GM10266 (cell line): ENCODE measurements around the gene DEDD2.

Experiments
- DNase-seq: peaks from one replicate; pipeline ENCODE4 v3.0.0; 2012; ENCODE audit errors: extremely low spot score
- CTCF ChIP-seq: IDR thresholded peaks from 2 replicates; pipeline ENCODE4 v1.5.1; 2012; ENCODE audit warnings: mild to moderate bottlenecking, low read depth; ENCODE audit not compliant: control insufficient read depth, insufficient read depth; ENCODE audit errors: missing control alignments

Gene DEDD2

DNA sequence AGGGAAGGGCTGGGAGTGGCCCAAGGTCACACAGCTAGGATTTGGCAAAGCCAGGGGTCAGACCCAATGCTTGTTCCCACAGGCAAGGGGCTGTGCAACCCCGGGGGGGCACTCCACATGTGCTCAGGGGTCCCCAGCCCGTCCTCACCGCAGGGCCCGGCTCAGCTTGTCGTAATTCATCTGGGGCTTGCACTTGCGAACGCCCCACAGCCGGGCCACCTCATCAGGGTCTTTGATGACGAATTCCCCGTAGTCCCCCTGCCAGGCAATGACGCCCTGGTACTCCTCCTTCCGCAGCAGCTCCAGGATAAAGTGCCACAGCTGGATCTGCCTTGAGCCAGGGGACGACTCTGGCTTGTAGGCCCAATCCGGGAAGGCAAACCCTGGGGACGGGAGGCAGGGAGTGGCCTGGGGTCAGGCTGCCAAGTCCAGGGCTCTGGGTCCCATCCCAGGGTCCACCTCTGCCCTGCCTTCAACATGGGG is 32.7 kb upstream of the DEDD2 start:
- DNase-seq = no peak
- no peak for TF ChIP-seq CTCF

DNA sequence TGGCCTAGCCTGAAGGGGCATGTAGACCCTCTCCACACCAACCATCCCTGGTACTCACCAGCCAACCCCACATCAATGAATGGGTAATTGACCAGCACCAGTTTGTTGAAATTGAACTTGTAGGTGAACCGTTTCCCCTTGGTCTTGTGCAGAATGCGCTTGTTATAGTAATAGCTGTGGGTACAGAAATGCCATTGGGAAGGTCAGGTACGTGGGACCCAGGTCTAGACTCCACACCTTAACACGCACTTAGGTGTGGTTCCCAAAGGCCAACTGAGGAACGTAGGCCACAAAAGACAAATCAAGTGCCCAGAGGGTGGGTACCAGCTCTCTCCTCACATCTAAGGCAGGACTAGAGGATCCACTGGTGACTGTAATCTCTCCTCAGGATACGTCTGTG is 32.3 kb upstream of the DEDD2 start:
- TF ChIP-seq CTCF = no peak
- no peak for DNase-seq

- no peak for DNase-seq
Measured at GRCh38 chr19:42249149-42249750, 31.8 kb upstream of the DEDD2 start.

GRCh38 chr19:42248270-42249148 is 31.0 kb upstream of the DEDD2 start:
- DNase-seq = no peak
- TF ChIP-seq CTCF = no peak

More at GRCh38 chr19:42249149-42249750, 31.8 kb upstream of the DEDD2 start:
- no peak for TF ChIP-seq CTCF

DNA sequence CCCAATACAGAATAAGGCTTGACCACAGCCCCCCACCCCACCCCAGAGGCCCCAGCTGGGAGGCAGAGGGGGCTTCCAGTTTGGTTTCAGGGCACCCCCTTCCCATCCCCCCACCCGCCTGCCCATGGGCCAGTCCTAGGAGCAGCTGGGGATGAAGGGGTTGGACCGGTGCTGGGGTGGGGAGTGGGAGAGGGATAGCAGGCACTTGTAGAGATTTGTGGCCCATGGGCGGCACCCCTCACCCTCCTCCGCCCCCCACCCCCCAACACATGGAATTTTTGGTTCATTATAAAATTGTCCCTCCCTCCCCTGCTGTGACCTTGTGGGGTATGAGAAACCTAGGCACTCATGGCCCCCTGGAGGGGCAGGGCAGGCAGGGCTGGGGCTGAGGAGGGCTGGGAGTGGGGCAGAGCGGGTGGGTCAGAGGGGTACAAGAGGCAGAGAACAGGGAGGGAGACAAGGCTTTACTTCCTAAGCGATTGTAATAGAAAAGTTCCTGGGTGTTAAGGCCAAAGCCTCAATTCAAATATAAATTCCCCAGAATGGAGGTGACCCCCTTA is 30.2 kb upstream of the DEDD2 start:
- no peak for DNase-seq

DNA sequence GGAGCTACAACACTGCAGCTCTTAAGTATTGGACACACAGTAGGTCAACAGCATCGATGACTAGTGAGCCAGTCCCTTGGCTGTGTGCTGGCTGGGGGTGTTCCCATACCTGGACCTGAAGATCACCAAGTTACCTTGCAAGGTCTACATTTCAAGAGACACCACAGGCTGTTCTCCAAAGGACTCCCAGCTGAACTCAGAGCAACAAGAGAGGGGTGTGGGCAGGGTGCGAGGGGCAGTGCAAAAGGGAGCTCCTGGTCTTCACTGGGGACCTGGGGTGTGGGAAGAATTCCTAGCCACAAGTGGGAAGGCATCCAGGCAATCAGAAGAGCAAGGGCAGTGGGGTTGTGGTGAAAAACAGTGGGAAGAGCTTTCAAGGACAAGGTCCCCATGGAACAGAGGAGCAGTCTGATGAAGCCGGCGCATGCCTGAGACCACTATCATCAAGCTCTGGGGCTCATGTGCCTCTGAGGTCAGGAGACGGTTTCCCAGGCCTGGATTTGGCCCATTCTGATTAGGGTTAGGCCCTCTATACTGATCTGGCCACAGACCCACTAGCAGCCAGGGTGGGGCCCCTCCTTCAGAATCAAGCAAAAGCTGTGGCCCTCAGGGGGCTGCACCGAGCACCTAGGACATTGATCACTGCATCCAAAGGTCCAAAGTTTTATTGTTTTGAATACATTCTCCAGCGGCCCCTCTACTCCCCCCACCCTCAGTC is 29.6 kb upstream of the DEDD2 start:
- no peak for DNase-seq
- TF ChIP-seq CTCF = no peak

More for the DNA sequence above, 30.2 kb upstream of the DEDD2 start:
- no peak for TF ChIP-seq CTCF
